GM13976 (cell line): ENCODE data around the gene LSM4.

Experiments used
- DNase-seq: peaks from one replicate; pipeline ENCODE4 v3.0.0; 2012; ENCODE audit warnings: low spot score
- CTCF ChIP-seq: IDR thresholded peaks from 2 replicates; pipeline ENCODE4 v1.5.1; 2012; ENCODE audit warnings: borderline replicate concordance, mild to moderate bottlenecking; ENCODE audit not compliant: insufficient read depth; ENCODE audit errors: extremely low read depth, missing control alignments, control extremely low read depth
- in situ Hi-C: fragments of 300-500 bp; cut with MboI; formaldehyde crosslinking; loops from one replicate; pipeline ENCODE4 v1.12.0; 2022; ENCODE audit warnings: low sequenced_read_pairs, mixed read lengths, inconsistent platforms; ENCODE audit not compliant: unreplicated experiment

The LSM4 gene

GRCh38 chr19:18311502-18312091 is 11.3 kb downstream of the LSM4 start:
- in situ Hi-C loops, result no loop called here
- TF ChIP-seq CTCF, result no peak

GRCh38 chr19:18310966-18311365 is 11.9 kb downstream of the LSM4 start:
- in situ Hi-C loops, result no loop called here
- TF ChIP-seq CTCF, result no peak
- peak; percentile 19 for DNase-seq

More at GRCh38 chr19:18311502-18312091, 11.3 kb downstream of the LSM4 start:
- DNase-seq, result peak; percentile 20

- no peak for TF ChIP-seq CTCF
- DNase-seq, result peak; percentile 21
- in situ Hi-C loops, result no loop called here
Observed at GRCh38 chr19:18310118-18310909, 12.6 kb downstream of the LSM4 start.

- TF ChIP-seq CTCF, result no peak
- in situ Hi-C loops, result no loop called here
- peak; percentile 25 for DNase-seq
Observed at GRCh38 chr19:18309525-18310064, 13.3 kb downstream of the LSM4 start.

GRCh38 chr19:18308948-18309325 is 13.9 kb downstream of the LSM4 start:
- in situ Hi-C loops, result no loop called here
- DNase-seq, result peak; percentile 12
- no peak for TF ChIP-seq CTCF

GRCh38 chr19:18308051-18308947 is 14.6 kb downstream of the LSM4 start:
- DNase-seq, result peak; percentile 26
- in situ Hi-C loops, result no loop called here
- TF ChIP-seq CTCF, result no peak
